GM10266 (cell line): ENCODE data around the gene SSUH2.
"Not testable (repeated sequence)": the region's sequence is repeated elsewhere in the genome, so short reads cannot be mapped to it uniquely, and the experiment has no call there.

Experiments
- DNase-seq: peaks from one replicate; pipeline ENCODE4 v3.0.0; 2012; ENCODE audit errors: extremely low spot score
- TF ChIP-seq, protein P1 (sequence below): IDR thresholded peaks from 2 replicates; pipeline ENCODE4 v1.5.1; 2012; ENCODE audit warnings: mild to moderate bottlenecking, low read depth; ENCODE audit not compliant: control insufficient read depth, insufficient read depth; ENCODE audit errors: missing control alignments

SSUH2 gene

DNA sequence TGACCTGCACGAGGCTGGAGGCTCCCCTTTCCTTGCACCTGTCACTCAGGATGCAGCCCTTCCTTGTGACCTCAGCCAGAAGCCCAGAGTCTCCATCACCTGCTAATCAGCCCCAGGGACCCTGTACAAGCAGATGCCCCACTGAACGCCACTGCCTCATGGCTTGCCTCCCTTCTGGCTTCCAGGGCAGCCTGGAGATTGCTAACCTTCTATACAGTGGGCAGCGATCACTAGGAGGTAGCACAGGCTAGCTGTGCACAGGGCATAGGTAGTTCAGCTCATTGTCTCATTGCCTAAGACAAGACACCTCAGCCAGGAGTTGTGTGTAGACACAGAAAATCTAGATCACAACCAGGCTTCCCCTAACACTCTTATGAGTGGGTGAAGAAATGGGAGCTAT, 49.3 kb downstream of the SSUH2 start:
- DNase-seq: no peak
- TF ChIP-seq, protein P1, sequence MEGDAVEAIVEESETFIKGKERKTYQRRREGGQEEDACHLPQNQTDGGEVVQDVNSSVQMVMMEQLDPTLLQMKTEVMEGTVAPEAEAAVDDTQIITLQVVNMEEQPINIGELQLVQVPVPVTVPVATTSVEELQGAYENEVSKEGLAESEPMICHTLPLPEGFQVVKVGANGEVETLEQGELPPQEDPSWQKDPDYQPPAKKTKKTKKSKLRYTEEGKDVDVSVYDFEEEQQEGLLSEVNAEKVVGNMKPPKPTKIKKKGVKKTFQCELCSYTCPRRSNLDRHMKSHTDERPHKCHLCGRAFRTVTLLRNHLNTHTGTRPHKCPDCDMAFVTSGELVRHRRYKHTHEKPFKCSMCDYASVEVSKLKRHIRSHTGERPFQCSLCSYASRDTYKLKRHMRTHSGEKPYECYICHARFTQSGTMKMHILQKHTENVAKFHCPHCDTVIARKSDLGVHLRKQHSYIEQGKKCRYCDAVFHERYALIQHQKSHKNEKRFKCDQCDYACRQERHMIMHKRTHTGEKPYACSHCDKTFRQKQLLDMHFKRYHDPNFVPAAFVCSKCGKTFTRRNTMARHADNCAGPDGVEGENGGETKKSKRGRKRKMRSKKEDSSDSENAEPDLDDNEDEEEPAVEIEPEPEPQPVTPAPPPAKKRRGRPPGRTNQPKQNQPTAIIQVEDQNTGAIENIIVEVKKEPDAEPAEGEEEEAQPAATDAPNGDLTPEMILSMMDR: no peak

DNA sequence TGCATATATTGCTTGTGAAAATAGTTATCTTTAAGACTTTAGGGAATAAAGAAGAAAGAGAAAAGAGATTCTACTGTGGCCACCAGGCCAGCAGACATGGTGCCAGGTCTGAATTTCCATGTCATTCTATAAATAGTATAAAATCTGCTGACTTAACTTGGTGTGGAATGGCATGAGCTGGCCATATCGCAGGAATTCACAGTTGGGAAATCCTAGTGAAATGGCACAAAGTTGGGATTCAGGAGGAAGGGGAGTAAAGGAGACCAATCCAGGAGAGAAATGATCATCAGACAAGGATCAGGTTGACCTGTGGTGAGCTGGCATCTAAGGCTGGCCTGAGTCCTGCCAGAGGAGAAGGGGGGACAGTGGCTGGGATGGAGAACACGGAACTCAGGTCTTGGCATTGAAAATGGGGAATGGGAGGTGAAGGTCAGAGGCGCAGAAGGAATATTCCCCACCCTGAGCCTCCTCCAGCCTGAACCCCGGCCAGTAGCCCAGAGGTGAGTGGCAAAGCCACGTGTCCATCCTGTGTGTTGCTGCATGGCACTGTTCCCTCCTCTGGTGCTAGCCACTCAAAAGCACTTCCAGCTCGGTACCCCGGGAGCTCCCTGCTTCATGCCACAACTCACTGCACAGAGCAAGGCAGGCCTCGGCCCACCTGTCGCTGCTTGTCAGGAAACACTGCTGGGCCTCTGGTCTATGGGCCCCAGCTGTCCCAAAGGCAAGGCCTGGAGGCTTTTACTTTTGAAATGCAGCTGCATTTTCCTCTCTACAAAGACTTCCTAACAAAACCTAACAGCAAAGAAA, 51.4 kb downstream of the SSUH2 start:
- TF ChIP-seq, protein P1: no peak
- DNase-seq: no peak

DNA sequence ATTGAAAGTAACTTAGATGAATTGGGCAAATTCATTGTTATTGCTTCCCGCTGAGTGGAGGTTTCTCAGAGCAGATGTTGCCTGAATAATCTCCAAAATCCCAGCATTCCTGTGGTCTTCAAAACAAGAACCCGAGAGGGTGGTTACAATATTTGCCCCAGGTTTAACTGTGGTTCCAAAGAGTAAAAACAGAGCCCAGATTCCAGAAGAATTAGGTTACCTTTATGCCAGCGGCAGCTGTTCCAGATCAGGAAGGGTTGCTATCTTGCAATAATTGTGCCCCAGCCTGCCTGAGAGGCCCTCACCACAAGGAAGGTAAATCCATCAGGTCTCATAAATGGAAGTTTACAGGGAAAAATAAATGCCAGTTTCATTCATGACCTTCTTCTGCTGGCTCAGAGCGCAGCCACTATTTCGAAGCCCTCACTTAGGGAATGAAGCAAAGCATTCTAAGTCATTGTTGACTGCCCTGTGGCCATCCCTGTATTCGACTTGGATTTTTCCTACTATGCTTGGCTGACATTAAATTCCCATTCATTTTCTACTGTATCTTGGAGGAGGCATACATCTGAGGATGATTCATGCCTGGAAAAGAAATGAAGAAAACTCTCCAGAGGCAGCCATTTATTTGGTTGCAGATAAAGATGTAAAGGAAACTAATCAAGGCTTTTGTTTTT, 54.6 kb downstream of the SSUH2 start:
- no peak for DNase-seq
- TF ChIP-seq, protein P1: no peak

DNA sequence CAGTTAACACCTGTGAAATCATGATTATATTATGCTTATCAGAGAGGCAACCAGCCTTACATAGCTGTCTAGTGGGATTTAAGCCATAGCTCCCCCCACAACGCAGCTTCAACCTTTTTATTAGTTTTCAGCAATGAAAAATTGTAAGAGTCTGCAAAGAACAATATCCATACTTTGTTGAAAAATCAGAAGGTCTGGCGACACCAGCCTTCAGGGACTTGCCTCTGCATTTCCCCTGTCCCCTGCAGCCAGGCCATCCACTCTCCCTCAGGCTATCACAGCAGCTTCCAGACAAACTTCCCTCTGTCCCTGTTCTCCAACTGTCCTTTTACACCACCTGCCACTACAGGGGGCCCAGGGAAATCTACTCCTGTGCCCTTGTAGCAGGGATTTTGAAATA, 59.9 kb downstream of the SSUH2 start:
- no peak for DNase-seq
- TF ChIP-seq, protein P1: no peak

DNA sequence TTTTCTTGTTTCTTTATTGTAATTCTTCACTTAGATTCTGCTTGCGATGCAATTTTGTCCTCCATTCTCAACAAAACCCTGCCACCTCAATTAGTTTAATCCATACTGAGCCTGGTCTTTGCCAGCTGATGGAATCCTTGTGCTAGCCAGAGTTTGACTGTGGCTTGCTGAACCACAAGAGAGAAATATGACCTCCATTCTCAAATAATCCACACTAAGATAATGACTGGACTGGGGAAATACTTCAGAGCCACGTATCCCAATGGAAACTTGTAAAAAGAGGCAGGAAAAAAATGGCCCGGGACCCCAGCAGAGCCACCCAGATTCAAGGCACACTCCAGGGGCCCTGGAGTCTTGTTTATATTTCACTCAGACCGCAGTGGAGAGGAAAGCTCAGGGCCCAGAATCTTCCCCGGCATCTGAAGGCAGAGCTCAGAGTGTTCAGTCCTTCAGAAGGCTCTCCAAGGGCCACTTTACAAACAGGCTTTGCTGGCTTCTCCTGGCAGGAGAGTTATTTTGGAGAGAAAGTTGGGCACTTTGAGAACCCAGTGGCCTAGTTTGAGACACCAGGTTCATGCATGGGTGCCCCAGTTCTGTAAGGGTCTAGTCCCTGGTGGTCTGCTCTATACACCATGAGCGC, 62.7 kb downstream of the SSUH2 start:
- TF ChIP-seq, protein P1: no peak

DNA sequence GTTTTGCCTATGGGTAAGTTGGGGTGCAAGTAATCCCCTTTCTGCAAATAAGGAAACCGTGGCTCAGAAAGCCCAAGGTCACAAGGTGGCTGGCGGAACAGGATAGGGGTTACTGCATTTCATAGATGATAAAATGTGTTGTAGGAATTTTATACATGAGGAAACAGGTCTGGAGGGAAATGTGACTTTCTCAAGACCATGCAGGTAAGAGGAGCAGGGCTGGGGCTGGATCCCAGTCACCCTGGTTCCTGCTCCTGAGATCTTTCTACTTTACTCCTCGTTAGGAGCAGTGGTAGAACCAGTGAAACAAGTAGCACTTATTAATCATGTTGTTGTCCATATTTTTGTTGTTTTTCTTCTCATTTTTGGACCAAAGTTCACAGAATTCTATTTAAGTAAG, 63.2 kb downstream of the SSUH2 start:
- DNase-seq: no peak
- TF ChIP-seq, protein P1: no peak

More for the DNA sequence above, 62.7 kb downstream of the SSUH2 start:
- no peak for DNase-seq

DNA sequence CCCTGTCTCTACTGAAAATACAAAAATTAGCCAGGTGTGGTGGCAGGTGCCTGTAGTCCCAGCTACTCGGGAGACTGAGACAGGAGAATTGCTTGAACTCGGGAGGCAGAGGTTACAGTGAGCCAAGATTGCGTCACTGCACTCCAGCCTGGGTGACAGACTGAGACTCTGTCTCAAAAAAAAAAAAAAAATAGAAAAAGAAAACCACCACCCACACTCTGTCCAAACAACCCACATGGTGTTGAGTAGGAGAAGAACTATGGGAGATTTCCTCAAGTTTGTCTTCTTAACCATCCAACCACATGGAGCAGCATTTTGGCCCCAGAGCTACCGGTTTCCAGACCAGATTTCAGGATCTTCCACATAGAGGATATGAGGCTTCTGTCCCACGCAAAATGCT, 64.2 kb downstream of the SSUH2 start:
- DNase-seq: not testable (repeated sequence)
